GM18909 (cell line): ENCODE measurements around the gene ROR2.

Experiments used
- ATAC-seq: cut with Tn5 transposase; IDR thresholded peaks from one replicate; pipeline ENCODE4 v1.9.1; 2021; ENCODE audit warnings: mild to moderate bottlenecking; ENCODE audit not compliant: unreplicated experiment, poor library complexity

The ROR2 gene

GRCh38 chr9:91516081-91516480 lies 433.9 kb downstream of the ROR2 start:
- no peak for ATAC-seq

GRCh38 chr9:91515074-91515687 lies 434.8 kb downstream of the ROR2 start:
- ATAC-seq = peak; percentile 76
